T-helper 2 cell treated with Interferon-gamma antibody and Interleukin-4, amounts not matched to agents 5 μg/mL and 100 μg/mL, for 36 hours (primary cell): ENCODE results near the gene LMCD1.

ENCODE experiments used
- DNase-seq: peaks from one replicate; pipeline ENCODE4 v3.0.0; 2021; ENCODE audit warnings: low spot score
- H3K27ac Mint-ChIP-seq: one replicate; pipeline ENCODE4 v1.8.0; 2021; ENCODE audit warnings: mild to moderate bottlenecking, mixed read lengths
- H3K27me3 Mint-ChIP-seq: one replicate; pipeline ENCODE4 v1.8.0; 2021; ENCODE audit warnings: low read depth, mixed read lengths
- H3K36me3 Mint-ChIP-seq: one replicate; pipeline ENCODE4 v1.8.0; 2021; ENCODE audit warnings: low read depth, mixed read lengths
- H3K4me1 Mint-ChIP-seq: one replicate; pipeline ENCODE4 v1.8.0; 2021; ENCODE audit warnings: low read depth, mixed read lengths
- H3K4me3 Mint-ChIP-seq: one replicate; pipeline ENCODE4 v1.8.0; 2022; ENCODE audit warnings: mild to moderate bottlenecking, moderate library complexity, mixed read lengths
- H3K9me3 Mint-ChIP-seq: one replicate; pipeline ENCODE4 v1.8.0; 2021; ENCODE audit warnings: mixed read lengths

Gene LMCD1

GRCh38 chr3:8504611-8504973, 3.0 kb downstream of the LMCD1 start:
- H3K4me1 Mint-ChIP-seq: peaks cover 7% of the 10 kb centered on the region
- DNase-seq: no peak
- H3K9me3 Mint-ChIP-seq: no peaks in the 10 kb centered on the region
- no peaks in the 10 kb centered on the region for H3K36me3 Mint-ChIP-seq
- H3K4me3 Mint-ChIP-seq: no peak overlapping the region
- no peak overlapping the region for H3K27ac Mint-ChIP-seq
- H3K27me3 Mint-ChIP-seq: peaks cover 17% of the 10 kb centered on the region

GRCh38 chr3:8505621-8506020, 4.0 kb downstream of the LMCD1 start:
- DNase-seq: no peak
- Mint-ChIP-seq H3K9me3 (no peaks in the 10 kb centered on the region), H3K4me1 (peaks cover 7% of the 10 kb centered on the region), H3K27me3 (peaks cover 13% of the 10 kb centered on the region), H3K4me3 (no peak overlapping the region), H3K27ac (no peak overlapping the region), H3K36me3 (no peaks in the 10 kb centered on the region)

GRCh38 chr3:8506571-8507061, 5.0 kb downstream of the LMCD1 start:
- Mint-ChIP-seq H3K36me3 (no peaks in the 10 kb centered on the region), H3K27ac (no peak overlapping the region), H3K27me3 (peaks cover 12% of the 10 kb centered on the region), H3K9me3 (no peaks in the 10 kb centered on the region), H3K4me3 (no peak overlapping the region), H3K4me1 (peaks cover 3% of the 10 kb centered on the region)
- DNase-seq: no peak

GRCh38 chr3:8507496-8507895, 5.9 kb downstream of the LMCD1 start:
- Mint-ChIP-seq H3K4me1 (no peaks in the 10 kb centered on the region), H3K9me3 (no peaks in the 10 kb centered on the region), H3K27me3 (peaks cover 11% of the 10 kb centered on the region), H3K4me3 (no peak overlapping the region), H3K27ac (no peak overlapping the region), H3K36me3 (no peaks in the 10 kb centered on the region)
- no peak for DNase-seq

GRCh38 chr3:8509961-8510360, 8.3 kb downstream of the LMCD1 start:
- Mint-ChIP-seq H3K4me1 (no peaks in the 10 kb centered on the region), H3K4me3 (no peak overlapping the region), H3K9me3 (no peaks in the 10 kb centered on the region), H3K27me3 (peaks cover 9% of the 10 kb centered on the region), H3K36me3 (no peaks in the 10 kb centered on the region), H3K27ac (no peak overlapping the region)
- DNase-seq: no peak

GRCh38 chr3:8512234-8512633, 10.6 kb downstream of the LMCD1 start:
- Mint-ChIP-seq H3K27me3 (peaks cover 9% of the 10 kb centered on the region), H3K9me3 (no peaks in the 10 kb centered on the region), H3K36me3 (no peaks in the 10 kb centered on the region), H3K4me1 (no peaks in the 10 kb centered on the region), H3K27ac (no peak overlapping the region), H3K4me3 (no peak overlapping the region)
- DNase-seq: no peak

GRCh38 chr3:8516047-8516661, 14.5 kb downstream of the LMCD1 start:
- Mint-ChIP-seq H3K4me3 (no peak overlapping the region), H3K27me3 (peaks cover 6% of the 10 kb centered on the region), H3K9me3 (peaks cover 10% of the 10 kb centered on the region), H3K27ac (no peak overlapping the region), H3K36me3 (no peaks in the 10 kb centered on the region), H3K4me1 (no peaks in the 10 kb centered on the region)
- DNase-seq: no peak

- H3K4me3 Mint-ChIP-seq: no peak overlapping the region
- peaks cover 3% of the 10 kb centered on the region for H3K27me3 Mint-ChIP-seq
- no peak overlapping the region for H3K27ac Mint-ChIP-seq
- no peak for DNase-seq
- no peaks in the 10 kb centered on the region for H3K36me3 Mint-ChIP-seq
- H3K4me1 Mint-ChIP-seq: no peaks in the 10 kb centered on the region
- peaks cover 10% of the 10 kb centered on the region for H3K9me3 Mint-ChIP-seq
Measured at GRCh38 chr3:8516783-8517182, 15.2 kb downstream of the LMCD1 start.

GRCh38 chr3:8517487-8517886, 15.9 kb downstream of the LMCD1 start:
- H3K27me3 Mint-ChIP-seq: peaks cover under 1% of the 10 kb centered on the region
- no peaks in the 10 kb centered on the region for H3K36me3 Mint-ChIP-seq
- no peak overlapping the region for H3K27ac Mint-ChIP-seq
- H3K4me1 Mint-ChIP-seq: no peaks in the 10 kb centered on the region
- H3K4me3 Mint-ChIP-seq: no peak overlapping the region
- peaks cover 10% of the 10 kb centered on the region for H3K9me3 Mint-ChIP-seq
- DNase-seq: no peak

GRCh38 chr3:8518138-8518537, 16.5 kb downstream of the LMCD1 start:
- no peak for DNase-seq
- Mint-ChIP-seq H3K4me3 (no peak overlapping the region), H3K27ac (no peak overlapping the region), H3K4me1 (no peaks in the 10 kb centered on the region), H3K27me3 (peaks cover 2% of the 10 kb centered on the region), H3K36me3 (no peaks in the 10 kb centered on the region), H3K9me3 (peaks cover 10% of the 10 kb centered on the region)

- no peak for DNase-seq
- Mint-ChIP-seq H3K4me1 (no peaks in the 10 kb centered on the region), H3K9me3 (peaks cover 10% of the 10 kb centered on the region), H3K27ac (no peak overlapping the region), H3K36me3 (no peaks in the 10 kb centered on the region), H3K27me3 (peaks cover 2% of the 10 kb centered on the region), H3K4me3 (no peak overlapping the region)
Measured at GRCh38 chr3:8519156-8519555, 17.5 kb downstream of the LMCD1 start.

GRCh38 chr3:8519774-8520448, 18.3 kb downstream of the LMCD1 start:
- Mint-ChIP-seq H3K4me3 (no peak overlapping the region), H3K9me3 (peaks cover 10% of the 10 kb centered on the region), H3K27me3 (peaks cover 2% of the 10 kb centered on the region), H3K36me3 (no peaks in the 10 kb centered on the region), H3K4me1 (no peaks in the 10 kb centered on the region), H3K27ac (no peak overlapping the region)
- DNase-seq: no peak

- Mint-ChIP-seq H3K4me1 (peaks cover 2% of the 10 kb centered on the region), H3K36me3 (no peaks in the 10 kb centered on the region), H3K27ac (no peak overlapping the region), H3K4me3 (no peak overlapping the region), H3K9me3 (peaks cover 10% of the 10 kb centered on the region), H3K27me3 (peaks cover 2% of the 10 kb centered on the region)
- DNase-seq: no peak
Measured at GRCh38 chr3:8520816-8521403, 19.3 kb downstream of the LMCD1 start.

- peaks cover 2% of the 10 kb centered on the region for H3K27me3 Mint-ChIP-seq
- no peak for DNase-seq
- H3K9me3 Mint-ChIP-seq: peaks cover 10% of the 10 kb centered on the region
- no peak overlapping the region for H3K27ac Mint-ChIP-seq
- H3K4me3 Mint-ChIP-seq: no peak overlapping the region
- H3K4me1 Mint-ChIP-seq: peaks cover 2% of the 10 kb centered on the region
- no peaks in the 10 kb centered on the region for H3K36me3 Mint-ChIP-seq
Measured at GRCh38 chr3:8523041-8523440, 21.4 kb downstream of the LMCD1 start.
